GM18951 (cell line): ENCODE measurements around the gene DCAF4.

Experiments used
- POLR2A ChIP-seq: IDR thresholded peaks from 4 replicates; pipeline ENCODE4 v1.6.1; 2011; ENCODE audit warnings: mild to moderate bottlenecking; ENCODE audit not compliant: insufficient read length, insufficient read depth; ENCODE audit errors: extremely low read depth
- in situ Hi-C: fragments of 300-500 bp; cut with MboI; formaldehyde crosslinking; loops from one replicate; pipeline ENCODE4 v1.12.0; 2022; ENCODE audit warnings: low sequenced_read_pairs, mixed read lengths, inconsistent platforms; ENCODE audit not compliant: unreplicated experiment

DCAF4 gene, protein sequence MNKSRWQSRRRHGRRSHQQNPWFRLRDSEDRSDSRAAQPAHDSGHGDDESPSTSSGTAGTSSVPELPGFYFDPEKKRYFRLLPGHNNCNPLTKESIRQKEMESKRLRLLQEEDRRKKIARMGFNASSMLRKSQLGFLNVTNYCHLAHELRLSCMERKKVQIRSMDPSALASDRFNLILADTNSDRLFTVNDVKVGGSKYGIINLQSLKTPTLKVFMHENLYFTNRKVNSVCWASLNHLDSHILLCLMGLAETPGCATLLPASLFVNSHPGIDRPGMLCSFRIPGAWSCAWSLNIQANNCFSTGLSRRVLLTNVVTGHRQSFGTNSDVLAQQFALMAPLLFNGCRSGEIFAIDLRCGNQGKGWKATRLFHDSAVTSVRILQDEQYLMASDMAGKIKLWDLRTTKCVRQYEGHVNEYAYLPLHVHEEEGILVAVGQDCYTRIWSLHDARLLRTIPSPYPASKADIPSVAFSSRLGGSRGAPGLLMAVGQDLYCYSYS

DNA sequence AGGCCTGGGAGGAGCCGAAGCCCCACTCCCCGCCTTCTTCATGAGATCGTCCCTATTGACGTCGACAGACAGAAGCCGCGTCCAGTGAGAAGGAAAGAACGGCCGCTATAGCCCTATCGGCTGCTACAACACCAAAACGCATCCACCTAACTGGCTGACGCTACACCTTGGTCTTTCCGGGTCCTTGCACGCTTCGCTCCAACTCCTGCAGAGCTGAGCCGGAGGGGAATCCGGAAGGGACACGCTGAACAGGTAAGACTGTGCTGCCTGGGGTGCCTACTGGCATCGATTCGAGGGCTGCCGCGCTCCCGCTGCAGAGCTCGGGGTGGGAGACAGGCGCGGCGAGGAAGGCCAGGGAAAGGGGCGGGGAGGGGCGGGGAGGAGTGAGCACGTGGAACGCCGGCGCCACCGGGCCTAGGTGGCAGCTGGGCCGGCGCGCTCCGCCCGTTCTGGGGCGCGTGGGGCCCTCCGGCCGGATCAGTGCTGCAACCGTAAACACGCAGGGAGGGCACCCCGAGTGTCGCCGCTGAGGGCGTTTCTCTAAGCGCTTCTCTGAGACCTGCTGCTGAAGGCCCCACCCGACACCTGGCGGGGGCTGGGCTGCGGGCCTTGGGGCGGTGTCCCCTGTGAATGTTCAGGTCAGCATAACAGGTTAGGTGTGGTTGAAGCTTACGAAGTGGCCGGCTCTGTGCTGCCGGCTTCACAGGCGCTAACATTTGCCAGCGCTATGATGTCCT, at the start of gene DCAF4:
Gene DCAF4 (plus strand): TSS at position 173 of the 737 bp plus-strand sequence. CDS start 11,515 bp downstream, outside the sequence.
- peak; percentile 48 for TF ChIP-seq POLR2A
- in situ Hi-C loops: no loop called here

DNA sequence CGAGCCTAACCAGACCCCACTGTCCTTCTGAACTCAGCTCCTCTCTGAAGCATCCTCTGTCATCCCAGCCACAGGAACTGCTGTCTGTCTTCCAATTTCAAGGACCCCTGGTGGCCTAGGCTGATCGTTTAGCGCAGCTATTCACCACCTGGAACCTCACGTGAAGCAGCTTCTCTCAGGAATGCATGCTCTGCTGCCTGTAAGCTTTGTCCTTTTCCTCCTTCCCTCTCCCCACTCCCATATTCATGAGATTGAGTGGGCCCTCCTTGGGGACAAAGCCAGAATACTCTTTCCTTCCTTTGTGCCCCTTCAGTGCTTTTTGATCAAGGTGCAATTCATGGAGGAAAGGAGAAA, 49.6 kb upstream of the DCAF4 start:
- in situ Hi-C loops: no loop called here
- TF ChIP-seq POLR2A: no peak

- no peak for TF ChIP-seq POLR2A
- in situ Hi-C loops: no loop called here
Observed at GRCh38 chr14:72878746-72879145, 47.5 kb upstream of the DCAF4 start.

GRCh38 chr14:72879431-72879830, 46.8 kb upstream of the DCAF4 start:
- in situ Hi-C loops: no loop called here
- no peak for TF ChIP-seq POLR2A

- TF ChIP-seq POLR2A: no peak
- in situ Hi-C loops: no loop called here
Observed at GRCh38 chr14:72880164-72880563, 46.1 kb upstream of the DCAF4 start.

- no peak for TF ChIP-seq POLR2A
- in situ Hi-C loops: no loop called here
Observed at GRCh38 chr14:72880820-72881219, 45.4 kb upstream of the DCAF4 start.

DNA sequence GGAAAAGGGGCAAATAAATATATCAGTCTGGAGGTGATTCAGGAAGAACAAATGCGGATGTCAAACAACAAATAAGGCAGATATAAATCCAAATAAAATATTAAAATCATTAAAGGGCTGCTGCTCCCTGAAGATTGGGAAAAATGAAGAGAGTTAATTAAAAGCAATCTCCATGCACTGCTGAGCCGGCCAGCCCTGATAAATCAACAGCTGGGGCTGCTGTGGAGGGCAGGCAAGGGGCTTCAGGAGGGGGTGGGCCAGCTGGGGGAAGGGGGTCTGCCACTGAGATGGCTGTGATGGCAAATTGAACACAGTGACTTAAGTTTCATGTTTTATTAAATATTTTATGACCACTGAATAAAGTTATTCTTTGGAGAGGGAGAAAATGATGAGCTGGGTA, 44.7 kb upstream of the DCAF4 start:
- in situ Hi-C loops: no loop called here
- TF ChIP-seq POLR2A: no peak

DNA sequence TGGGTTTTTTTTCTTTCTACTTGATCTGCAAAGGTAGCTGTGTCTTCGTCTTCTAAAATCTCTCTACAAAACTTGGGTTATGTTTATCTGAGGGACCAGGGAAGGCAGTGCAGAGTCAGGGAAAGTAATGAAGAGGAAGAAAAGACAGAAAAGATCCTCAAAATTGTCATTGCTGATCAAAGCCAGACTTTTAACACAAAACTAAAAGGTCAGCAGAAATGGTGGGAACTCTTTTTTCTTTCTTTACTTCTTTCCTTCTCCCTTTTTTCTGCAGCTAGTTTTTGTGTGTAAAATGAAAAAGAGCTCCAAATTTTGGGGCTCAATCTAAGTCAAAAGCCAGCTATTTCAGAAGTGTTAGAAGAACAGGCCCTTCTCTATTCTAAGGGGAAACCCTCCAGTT, 44.2 kb upstream of the DCAF4 start:
- in situ Hi-C loops: no loop called here
- no peak for TF ChIP-seq POLR2A

GRCh38 chr14:72882463-72882862, 43.8 kb upstream of the DCAF4 start:
- in situ Hi-C loops: no loop called here
- no peak for TF ChIP-seq POLR2A

DNA sequence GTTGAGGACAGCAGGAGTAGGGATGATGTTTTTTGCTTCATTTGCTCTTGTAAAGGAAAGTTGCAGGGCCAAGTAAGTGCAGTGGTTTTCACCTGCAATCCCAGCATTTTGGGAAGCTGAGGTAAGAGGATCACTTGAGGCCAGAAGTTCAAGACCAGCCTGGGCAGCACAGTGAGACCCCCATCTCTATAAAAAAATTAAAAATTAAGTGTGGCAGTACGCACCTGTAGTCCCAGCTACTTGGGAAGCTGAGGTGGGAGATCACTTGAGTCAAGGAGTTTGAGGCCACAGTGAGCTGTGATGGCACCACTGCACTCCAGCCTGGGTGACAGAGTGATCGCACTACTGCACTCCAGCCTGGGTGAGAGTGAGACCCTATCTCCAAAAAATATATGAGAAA, 43.2 kb upstream of the DCAF4 start:
- in situ Hi-C loops: no loop called here
- TF ChIP-seq POLR2A: no peak

- in situ Hi-C loops: no loop called here
- no peak for TF ChIP-seq POLR2A
Observed at GRCh38 chr14:72883961-72884360, 42.3 kb upstream of the DCAF4 start.

DNA sequence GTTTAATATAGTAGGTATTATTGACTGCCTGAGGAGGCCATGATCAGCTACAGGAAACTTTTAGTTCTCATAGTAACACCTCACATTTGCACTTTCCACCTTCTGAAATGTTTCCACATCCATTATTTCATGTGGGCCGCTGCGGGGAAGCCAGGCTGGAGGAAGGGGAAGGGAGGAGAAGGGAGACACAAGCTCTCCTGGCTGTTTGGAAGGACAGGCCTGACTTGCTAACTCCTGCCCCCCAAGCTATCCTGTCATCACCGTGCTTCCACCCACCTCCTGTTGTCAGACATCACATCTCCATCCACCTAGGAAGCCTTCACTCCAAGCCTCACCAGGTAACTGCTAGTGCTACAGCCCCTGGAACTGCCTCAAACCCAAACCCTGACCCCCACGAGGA, 41.9 kb upstream of the DCAF4 start:
- TF ChIP-seq POLR2A: no peak
- in situ Hi-C loops: no loop called here

- no peak for TF ChIP-seq POLR2A
- in situ Hi-C loops: no loop called here
Observed at GRCh38 chr14:72887514-72887913, 38.8 kb upstream of the DCAF4 start.

- in situ Hi-C loops: no loop called here
- TF ChIP-seq POLR2A: no peak
Observed at GRCh38 chr14:72888192-72888591, 38.1 kb upstream of the DCAF4 start.
